HG02973 (cell line): ENCODE results near the gene STK32C.
"Not testable (repeated sequence)": the region's sequence is repeated elsewhere in the genome, so short reads cannot be mapped to it uniquely, and the experiment has no call there.

Experiments
- ATAC-seq: cut with Tn5 transposase; IDR thresholded peaks from one replicate; pipeline ENCODE4 v1.9.1; 2021; ENCODE audit warnings: moderate library complexity; ENCODE audit not compliant: unreplicated experiment

Gene STK32C

DNA sequence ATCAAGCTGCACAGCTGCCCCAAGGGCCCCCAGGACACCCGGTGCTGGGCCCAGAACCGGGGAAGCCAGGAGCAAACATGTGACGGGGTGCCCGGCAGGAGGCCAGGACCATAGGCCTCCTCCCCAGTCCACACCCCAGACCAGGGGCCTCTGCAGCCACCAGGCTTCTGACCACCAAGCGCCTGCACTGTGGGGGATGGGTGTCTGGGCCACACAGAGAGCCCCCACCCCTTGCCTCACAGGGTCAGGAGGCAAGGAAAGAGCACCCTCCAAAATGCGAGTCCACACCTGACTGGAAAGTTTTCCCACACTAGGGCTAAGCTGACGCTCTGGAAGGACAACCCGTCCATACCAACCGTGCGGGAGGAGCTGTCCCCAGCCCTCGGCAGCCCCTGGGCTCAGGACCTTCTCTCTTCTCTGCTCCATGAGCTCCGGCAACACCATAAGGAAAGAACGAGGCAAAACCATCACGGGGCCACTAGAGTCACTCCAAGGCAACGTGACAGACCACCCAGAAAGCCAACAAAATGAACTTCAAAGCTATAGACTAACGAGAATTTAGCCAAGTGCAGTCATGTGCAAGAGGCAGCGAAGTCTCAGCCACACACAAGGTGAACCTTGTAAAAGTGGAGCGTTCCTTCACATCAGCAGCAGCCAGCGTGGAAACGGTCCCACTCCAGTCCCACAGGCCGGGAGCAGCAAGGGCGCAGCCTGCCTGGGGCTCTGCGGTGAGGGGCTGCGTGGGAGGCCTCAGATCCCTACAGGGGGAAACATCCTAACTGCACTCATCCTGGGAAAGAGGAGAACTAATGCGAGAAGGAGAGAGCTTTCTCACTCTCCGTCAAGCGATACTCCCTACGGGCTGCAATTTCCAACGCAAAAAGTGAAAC, 5.1 kb downstream of the STK32C start:
- ATAC-seq, result no peak

DNA sequence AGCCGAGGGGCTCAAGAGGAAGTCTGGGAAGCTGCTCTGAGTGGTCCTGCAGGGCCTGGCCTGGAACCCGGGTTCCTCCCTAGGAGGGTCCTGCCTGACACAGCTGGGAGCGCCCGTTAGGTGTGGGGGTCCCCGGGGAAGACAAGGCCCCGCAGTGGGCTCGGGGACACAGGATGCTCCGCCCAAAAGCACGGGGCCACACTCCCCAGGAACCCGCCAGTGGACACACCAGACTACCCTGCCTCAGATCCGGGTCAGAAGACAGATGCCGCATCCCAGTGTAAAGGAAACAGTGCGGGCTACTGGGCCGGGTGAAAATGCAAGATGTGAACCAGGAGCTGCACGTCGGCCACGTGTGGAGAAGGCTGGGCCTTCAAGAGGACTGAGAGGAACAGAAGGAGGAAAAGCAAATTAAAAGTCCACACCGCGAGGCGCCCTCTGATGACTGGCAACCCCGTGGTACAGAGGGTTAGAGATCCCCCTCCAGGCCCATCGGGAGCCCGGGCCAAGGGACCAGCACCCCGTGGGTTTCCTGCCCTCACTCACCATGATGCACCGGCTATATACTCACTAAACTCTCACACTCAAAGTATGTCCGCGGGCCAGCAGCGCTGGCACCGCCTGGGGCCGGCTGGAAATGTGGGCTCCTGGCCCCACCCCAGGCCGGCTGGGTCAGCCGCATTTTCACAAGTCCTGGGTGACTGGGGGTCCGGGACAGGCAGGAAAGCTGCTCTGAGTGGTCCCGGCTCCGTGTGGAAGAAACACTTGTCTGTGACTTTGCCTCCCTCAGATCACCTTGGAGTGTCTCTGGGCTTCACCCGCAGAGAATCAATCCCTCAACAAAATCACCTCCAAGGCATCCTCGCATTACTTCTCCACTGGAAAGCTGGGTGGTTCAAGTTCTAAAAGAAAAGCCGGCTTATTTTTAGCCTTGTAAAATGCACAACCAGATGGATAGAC, 6.1 kb downstream of the STK32C start:
- no peak for ATAC-seq

DNA sequence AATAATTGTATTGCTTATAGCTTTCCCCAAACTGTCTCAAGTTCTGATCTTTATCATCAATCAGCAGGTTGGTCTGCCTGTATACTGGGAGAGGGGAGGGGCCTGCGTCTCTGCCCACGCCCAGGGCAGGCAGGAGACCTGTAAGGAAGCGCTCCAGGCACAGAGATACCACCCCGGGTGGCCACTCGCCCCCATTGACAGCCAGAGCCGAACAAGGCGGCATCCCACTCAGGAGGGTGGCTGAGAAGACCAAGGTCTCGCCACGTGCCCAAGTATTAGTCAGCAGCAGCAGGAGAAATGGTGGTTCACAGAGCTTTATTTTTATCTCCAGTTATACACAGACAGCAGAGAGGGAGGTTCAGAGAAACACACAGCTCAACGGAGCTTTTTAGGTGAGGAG, 7.2 kb downstream of the STK32C start:
- no peak for ATAC-seq

DNA sequence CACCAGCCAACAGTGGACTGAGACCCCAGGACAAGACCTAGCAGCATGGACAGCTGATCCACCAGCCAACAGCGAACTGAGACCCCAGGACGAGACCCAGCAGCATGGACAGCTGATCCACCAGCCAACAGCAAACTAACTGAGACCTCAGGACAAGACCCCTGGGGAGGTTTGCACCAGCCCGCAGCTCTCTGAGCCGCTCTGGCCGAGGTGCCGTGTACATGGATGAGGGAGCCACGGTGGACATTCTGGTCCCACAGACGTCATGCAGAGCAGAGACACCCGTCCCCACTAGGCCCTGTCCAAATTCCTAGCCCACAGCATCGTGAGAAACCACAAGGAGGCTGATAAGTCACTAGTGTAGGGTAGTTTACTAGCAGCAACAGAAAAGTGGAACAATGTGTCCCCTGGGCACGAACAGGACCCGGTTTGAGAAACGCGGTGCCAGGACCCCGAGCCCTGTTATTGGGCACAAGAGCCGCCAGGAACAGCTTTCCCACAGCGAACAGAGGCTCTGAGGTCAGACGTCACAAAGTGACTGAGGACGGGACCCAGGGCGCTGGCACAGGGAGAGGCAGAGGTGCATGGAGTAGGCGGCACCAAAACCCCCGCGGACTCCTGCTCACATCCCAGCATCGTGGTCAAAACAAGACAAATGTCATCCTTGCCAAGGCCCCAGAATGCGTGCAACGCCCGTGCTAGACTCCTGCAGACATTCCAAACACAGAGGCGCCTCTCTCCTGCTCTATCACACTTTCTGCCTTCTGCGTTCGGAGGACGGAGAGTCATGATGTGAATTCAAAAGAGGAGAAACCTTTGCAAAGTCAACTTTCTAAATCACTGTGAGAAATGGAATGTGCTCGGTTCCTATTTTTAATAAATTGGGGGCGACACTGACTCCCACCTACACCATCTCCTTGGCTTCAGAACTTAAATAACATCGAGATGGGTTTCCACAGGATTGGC, 8.1 kb downstream of the STK32C start:
- ATAC-seq, result no peak

DNA sequence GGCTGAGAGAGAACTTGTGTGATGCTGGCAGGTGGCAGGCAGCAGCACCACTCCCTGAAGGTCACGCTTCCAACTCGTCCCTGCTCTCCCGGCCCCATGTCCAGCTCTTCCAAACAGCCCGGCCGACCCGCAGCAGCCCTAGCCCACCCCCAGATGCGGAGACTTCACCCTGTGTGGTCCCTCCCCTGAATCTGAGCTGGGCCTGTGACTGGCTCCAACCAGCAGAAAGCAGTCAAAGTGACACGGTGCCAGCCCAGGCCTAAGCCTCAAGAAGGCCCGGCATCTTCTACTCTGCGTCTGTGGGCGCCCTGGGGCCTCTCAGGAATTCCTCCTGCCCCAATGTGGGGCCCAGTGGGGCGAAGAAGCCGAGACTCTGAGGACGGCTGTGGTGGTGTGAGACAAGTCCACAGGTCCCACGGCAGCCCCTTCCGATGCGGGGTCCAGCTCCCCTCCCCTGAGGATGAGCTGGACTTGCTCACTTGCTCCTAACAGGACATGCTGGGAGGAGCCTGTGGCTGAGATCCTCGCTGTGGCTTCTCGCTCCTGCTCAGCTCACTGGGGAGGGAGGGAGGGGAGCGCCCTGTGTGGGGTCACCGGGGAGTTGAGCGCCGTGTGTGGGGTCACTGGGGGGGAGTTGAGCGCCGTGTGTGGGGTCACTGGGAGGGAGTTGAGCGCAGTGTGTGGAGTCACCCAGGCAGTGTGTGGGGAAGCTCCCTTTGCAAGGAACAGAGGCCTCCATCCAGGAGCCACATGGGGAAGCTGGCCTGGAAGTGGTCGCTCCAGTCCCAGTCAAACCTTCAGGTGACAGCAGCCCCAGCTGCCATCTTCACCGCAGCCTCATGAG, 9.5 kb downstream of the STK32C start:
- no peak for ATAC-seq

DNA sequence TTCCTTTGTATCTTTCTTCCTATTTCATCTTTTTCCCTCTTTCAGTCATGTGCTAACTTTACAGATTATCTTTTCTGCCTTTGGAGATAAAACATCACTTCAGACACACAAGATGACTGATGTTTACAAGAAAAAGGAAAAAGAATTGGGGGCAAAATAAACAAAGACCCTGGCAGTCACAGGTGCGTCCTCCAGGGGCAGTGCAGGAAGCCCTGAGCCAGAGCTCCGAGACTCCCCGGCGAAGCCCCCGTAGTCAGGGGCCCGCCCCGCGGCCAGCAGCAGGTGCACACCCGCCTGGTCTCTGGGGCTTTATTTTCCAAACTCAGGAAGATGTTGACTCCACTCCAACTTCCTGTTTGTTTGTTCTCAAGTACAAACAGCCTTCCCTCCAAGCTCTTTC, 10.2 kb downstream of the STK32C start:
- ATAC-seq, result no peak

DNA sequence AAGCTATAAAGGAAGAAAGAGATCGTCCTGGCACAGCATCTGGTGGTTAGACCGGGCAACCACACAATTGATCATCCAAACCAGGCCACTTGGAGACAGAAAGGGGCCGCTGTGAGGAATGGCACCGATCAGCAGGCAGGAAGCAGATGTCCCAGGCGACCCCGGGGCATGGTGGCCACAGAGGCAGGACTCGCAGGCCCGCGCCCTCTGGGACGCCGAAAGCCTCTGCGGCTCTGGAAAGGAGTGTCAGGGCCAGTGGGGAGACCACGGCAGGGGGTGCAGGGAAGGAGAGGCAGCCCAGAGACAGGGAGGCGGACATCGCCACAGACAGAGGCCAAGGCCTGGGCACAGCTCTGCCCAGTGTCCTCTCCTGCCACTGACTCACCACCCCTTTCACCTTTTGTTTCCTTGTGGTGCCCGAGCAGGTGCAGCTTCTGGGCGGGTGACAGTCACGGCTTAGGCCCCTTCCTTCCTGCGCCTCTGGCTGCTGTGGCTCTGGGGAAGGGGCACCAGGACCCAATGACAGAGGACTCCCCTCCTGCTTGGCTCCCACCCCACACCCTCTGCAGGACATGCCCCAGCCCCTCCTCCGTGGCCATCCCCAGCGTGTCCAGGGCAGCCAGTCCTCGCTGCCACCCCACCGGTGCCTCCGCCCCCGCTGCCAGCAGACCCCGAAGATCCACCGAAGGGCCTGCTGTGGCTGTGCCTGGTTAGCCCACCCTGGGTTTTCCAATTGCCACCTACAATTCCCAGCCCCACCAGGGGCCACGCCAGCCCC, 10.9 kb downstream of the STK32C start:
- no peak for ATAC-seq

DNA sequence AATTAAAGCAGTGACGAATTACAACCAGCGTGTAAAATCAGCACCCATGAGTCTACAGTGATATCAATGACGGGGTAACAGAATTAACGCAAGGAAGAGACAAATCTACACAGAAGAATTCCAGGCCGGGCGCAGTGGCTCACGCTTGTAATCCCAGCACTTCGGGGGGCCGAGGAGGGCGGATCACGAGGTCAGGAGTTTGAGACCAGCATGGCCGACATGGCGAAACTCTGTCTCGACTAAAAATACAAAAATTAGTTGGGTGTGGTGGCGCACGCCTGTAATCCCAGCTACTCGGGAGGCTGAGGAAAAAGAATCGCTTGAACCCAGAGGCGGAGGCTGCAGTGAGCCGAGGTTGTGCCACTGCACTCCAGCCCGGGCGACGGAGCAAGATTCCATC, 12.3 kb downstream of the STK32C start:
- not testable (repeated sequence) for ATAC-seq

DNA sequence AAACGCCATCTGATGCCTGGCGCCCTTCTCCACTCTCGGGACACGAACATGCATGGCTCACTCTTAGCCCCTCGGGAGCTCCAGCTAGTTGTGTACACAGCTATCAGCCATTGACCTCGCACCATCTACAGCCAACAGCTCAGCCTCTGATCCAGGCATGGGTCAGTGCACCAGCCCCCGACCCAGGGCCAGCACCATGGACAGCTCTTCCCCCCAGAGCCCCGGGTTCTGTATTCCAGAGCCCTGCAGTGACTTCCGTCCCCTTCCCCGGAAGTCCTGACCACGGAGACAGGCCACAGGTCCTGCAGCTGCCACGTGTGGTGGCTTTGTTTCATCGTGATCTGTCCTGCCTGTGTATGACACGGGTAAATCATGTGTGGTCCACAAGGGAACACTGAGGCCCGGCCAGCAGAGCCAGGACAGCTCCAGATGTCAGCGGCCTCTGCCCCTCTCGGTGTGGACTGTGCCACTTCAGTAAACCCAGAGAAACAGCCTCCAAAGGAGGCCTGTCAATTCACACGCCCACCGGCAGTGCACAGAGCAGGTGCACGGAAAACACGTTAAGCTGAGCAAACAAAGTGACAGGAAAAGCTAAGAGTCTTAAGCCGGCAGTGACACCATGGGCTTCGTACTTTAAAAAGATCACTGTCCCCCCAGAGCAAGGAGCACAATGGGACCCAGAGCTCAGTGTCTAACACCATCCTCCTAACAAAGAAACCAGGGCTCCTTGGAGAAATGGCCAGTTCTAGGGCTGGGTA, 13.0 kb downstream of the STK32C start:
- no peak for ATAC-seq

DNA sequence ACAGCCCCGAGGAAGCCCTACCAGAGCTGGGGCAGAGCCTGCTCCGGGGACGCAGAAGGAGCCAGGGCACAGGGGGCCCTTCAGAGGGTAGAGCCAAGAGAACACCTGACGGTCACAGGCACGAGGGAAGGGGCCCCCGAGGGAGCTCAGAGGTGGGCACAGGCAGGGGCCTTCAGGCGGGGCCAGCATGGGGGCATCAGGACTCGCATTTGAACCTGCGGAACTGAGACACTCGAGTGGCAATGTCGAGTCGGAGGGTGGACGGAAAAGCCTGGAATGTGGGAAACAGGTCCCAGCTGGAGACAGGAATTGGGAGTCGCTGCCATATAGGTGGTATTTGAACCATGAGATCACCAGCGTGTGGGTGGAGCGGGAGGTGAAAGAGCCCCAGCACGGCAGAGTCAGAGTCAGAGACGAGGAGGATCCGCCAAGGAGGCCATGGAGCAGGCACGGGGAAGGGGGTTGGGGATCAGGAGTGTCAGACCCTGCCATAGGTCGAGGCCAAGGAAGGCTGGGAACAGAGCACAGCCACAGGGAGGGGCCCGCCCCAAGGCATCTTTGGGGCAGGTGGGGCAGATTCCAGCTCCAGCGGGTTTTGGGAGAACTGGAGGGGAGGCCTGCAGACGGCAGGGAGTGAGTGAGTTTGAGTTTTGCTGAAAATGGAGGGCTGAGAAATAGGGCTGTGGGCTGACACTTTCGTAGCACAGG, 13.8 kb downstream of the STK32C start:
- ATAC-seq, result no peak

DNA sequence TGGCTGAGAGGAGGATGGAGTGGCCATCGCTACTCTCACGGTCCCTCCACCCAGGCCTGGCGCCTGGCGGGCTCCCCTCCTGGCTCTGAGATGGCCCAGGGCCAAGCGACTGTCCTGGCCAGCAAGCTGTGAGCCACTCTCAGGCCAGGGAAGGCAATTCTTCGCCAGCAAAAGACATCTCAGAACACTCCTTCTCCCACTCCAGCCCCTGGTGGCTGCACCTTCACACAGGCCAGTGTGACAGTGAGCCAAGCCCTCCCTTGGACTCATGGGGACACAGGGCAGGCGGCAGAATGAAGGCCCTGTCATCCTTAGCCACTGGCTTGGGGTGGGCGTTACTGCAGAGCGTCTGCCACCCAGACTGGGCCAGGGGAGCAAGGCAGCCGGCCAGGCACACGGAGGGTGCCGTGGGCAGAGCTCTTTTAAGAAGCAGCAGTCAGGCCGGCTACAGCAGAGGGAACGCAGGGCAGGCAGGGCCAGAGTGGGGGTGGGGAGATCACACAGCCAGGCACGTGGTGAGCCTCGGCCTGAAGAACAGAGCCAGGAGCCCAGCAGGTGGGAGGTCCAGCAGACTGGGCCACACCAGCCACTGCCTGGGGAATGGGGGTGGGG, 14.4 kb downstream of the STK32C start:
- ATAC-seq, result no peak

DNA sequence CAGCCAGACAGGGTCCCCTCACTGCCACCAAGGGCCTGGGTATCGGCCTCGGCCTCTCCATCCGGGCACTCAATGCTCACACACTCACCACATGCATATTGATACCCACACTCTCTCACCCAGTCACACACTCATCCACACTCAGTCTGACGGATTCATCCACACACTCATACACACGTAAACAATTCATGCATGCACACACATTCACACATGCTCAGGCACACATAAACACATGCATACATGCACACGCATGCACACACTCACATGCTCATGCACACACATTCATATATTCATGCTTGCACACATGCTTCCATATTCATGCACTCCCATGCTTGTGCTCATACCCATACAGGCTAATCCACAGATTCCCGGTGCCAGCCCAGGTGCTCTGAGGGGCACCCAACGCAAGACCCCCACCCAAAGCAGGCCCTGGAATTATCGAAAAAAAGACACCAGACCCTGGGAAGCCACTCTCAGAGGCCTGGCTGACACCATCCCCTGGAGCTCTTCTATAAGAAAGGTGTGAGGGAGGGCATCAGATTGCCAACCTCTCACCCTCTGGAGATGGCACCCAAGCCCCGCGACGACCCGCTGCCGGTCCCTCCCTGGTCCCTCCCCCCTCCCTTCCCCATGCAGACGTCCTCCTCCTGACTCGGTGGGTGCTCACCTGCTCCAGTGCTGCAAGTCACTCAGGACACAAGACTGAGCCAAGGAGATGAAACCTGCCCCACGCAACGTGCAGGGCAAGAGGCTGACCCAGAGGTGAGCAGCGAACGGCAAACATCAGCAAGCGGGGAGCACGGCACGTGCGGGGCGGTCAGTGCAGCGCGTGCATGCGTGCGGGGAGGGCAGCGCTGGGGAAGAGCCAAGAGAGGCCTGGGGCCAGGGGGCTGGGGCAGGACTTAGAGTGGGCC, 15.2 kb downstream of the STK32C start:
- no peak for ATAC-seq

DNA sequence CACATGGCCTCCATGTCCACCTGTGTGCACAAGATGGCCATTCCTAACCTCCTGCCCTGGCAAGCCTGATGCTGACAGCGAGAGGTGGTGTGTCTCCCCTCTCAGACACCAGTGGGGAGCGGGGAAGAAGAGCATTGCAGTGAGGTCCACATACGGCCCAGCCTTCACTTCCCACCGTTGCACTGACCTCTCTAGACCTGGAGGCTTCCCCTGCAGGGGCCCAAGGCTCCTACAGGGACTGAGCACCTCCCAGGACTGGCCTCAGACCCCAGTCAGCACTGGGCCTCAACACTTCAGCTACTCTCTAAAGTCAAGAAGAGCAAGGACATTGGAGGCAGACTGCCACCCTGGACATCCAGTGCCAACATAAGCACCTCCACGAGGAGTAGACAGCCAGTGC, 15.9 kb downstream of the STK32C start:
- no peak for ATAC-seq

DNA sequence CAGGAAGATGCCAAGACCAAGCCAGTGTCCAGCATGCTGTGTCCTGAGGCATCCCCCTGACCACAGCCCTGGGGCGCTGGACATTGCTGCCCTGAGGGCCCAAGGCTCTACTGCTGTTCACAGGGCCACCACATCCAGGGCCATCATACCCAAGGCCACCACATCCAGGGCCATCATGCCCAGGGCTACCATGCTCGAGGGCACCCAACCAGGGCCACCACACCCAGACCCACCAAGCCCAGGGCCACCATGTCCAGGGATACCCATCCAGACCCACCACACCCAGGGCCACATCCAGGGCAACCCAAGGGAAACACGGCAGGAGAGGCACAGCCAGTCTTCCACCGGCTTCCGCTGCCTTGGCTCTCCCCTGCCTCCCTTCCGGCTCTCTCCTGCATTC, 17.1 kb downstream of the STK32C start:
- no peak for ATAC-seq

DNA sequence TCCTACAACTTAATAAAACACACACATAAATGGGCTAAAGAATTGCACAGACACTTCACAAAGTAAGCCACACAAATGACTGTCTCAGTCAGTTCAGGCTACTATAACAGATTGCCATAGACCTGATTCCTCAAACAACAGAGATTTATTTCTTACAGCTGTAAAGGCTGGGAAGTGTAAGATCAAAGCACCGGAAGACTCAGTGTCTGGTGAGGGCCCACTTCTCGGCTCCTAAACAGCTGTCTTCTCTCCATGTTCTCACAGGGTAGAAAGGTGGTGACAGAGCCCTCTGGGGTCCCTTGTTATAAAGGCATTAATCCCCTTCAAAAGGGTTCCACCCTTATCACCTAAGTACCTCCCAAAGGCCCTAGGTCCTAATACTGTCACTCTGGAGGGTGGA, 18.3 kb downstream of the STK32C start:
- ATAC-seq, result no peak
